ENCODE measurements around the gene HASPIN. TPM values are rescaled to one million over a fixed set of nuclear protein-coding genes. Genes with fewer than 3 reads are reported as not detected.

The HASPIN gene
- total and polyA plus RNA-seq, 7 experiments from 2014 or later = 0.28 to 18.5 (median 0.34) TPM; not detected in 1

DNA sequence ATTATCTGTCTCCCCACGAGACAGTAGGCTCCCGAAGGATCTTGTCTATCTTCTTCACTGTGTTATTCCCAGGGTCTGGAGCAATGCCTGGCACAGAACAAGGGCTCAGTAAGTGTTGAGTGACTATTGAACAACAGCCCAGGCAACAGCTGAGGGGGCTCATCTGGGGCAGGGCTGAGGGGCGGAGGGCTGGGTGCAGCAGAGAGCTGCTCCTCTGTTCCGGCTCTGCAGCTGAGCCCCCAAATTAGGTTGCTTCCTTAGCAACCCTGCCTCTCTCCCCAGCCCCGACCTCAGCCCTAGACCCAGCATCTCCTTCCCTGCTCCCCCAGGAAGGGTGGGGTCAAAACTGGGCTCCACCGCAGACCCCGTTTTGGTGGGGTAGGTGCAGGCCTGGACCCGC is 45.1 kb downstream of the HASPIN start:
- ATAC-seq (no peak), DNase-seq (no peak)
- Histone ChIP-seq H3K27me3 (ENCODE audit: control insufficient read depth in 2 of 2, insufficient read depth in 2 of 2, low read length in 2 of 2) (no peaks in the 10 kb centered on the region), H3K27ac (ENCODE audit: low read depth, low read length) (no peak overlapping the region), H3K4me1 (ENCODE audit: control insufficient read depth in 2 of 2, insufficient read depth in 2 of 2, low read length in 2 of 2) (peaks cover 22 to 75% of the 10 kb centered on the region in 2 donors), H3K4me3 (ENCODE audit: low read length) (no peak overlapping the region), H3K36me3 (ENCODE audit: control insufficient read depth in 2 of 3, insufficient read depth in 3 of 3, low read length in 3 of 3) (no peaks in the 10 kb centered on the region), H3K9me3 (ENCODE audit: control insufficient read depth in 2 of 3, low read length in 3 of 3) (no peaks in the 10 kb centered on the region)
- ChIA-PET POLR2A (no interaction called here), CTCF (no interaction called here)
- Mint-ChIP-seq H3K36me3 (peaks cover 0 to 10% (median 0%) of the 10 kb centered on the region in 5 donors), H3K27ac (peak overlapping the region in 8 of 9 donors; percentile 2 to 79 (median 52)), H3K4me1 (peaks cover 27 to 76% (median 57%) of the 10 kb centered on the region in 7 donors), H3K27me3 (peaks cover 0 to 5% (median 0%) of the 10 kb centered on the region in 5 donors), H3K9me3 (peaks cover 0 to 8% (median 0%) of the 10 kb centered on the region in 11 donors), H3K4me3 (peak overlapping the region in 4 of 10 donors; percentile 0 to 33 (median 22))
- intact Hi-C loops (cut with micrococcal nuclease) = no loop called here

DNA sequence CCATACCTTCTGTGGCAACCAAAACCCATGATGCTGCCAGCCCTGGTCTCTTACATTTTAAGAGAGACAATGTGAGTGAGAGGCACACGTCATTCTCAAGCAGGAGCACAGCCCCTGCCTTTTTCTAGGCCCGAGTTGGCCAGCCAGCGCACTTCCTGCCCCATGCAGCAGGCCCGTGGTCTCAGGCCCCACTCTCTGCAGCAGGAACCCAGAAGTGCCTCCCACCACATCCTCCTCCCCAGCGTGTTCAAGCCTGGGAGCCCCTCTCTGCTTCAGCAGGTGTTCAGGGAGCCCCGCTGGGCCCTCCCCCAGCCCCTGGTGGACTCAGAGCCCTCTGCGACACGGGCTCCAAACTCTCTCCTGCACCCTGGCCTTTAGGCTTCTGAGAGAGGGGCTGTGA is 46.8 kb downstream of the HASPIN start:
- peak; percentile 70 for ATAC-seq

GRCh38 chr17:3771140-3771539 is 47.4 kb downstream of the HASPIN start:
- H3K27ac ChIP-seq (ENCODE audit: low read depth, low read length) = no peak overlapping the region
- Mint-ChIP-seq H3K4me1 (peaks cover 18 to 57% (median 38%) of the 10 kb centered on the region in 7 donors), H3K36me3 (peaks cover 0 to 8% (median 0%) of the 10 kb centered on the region in 5 donors), H3K9me3 (peaks cover 0 to 8% (median 0%) of the 10 kb centered on the region in 11 donors), H3K27ac (peak overlapping the region in 8 of 9 donors; percentile 46 to 90 (median 64)), H3K27me3 (peaks cover 0 to 5% (median 0%) of the 10 kb centered on the region in 5 donors), H3K4me3 (peak overlapping the region in 7 of 10 donors; percentile 0 to 49 (median 22))
- DNase-seq (peak in 2 of 9 donors; percentile 30 to 76), ATAC-seq (peak; percentile 57)
- no peaks in the 10 kb centered on the region for H3K9me3 ChIP-seq (ENCODE audit: control insufficient read depth in 2 of 3, low read length in 3 of 3)
- H3K27me3 ChIP-seq (ENCODE audit: control insufficient read depth in 2 of 2, insufficient read depth in 2 of 2, low read length in 2 of 2) = no peaks in the 10 kb centered on the region
- intact Hi-C loops (cut with micrococcal nuclease) = loop anchor here in 1 of 2 donors (5.0 kb wide), 1 partner anchor 34 kb away; no protein-coding TSS in a partner anchor
- POLR2A ChIA-PET = interaction anchor here (0.9 kb wide), 1 partner anchor 18 kb away, joined by 6 read pairs; no protein-coding TSS in a partner anchor
- peaks cover 10 to 56% of the 10 kb centered on the region in 2 donors for H3K4me1 ChIP-seq (ENCODE audit: control insufficient read depth in 2 of 2, insufficient read depth in 2 of 2, low read length in 2 of 2)
- H3K4me3 ChIP-seq (ENCODE audit: low read length) = no peak overlapping the region
- no peaks in the 10 kb centered on the region for H3K36me3 ChIP-seq (ENCODE audit: control insufficient read depth in 2 of 3, insufficient read depth in 3 of 3, low read length in 3 of 3)
- CTCF ChIA-PET = interaction anchor here (0.6 to 2.1 kb wide), 5 partner anchors 33 to 63 kb away, joined by 3 to 7 read pairs (median 3); no protein-coding TSS in a partner anchor

More for the DNA sequence above, 46.8 kb downstream of the HASPIN start:
- no peaks in the 10 kb centered on the region for H3K9me3 ChIP-seq (ENCODE audit: control insufficient read depth in 2 of 3, low read length in 3 of 3)
- H3K27ac Mint-ChIP-seq = peak overlapping the region in 5 of 9 donors; percentile 5 to 90 (median 59)
- H3K4me1 ChIP-seq (ENCODE audit: control insufficient read depth in 2 of 2, insufficient read depth in 2 of 2, low read length in 2 of 2) = peaks cover 17 to 63% of the 10 kb centered on the region in 2 donors
- H3K4me3 ChIP-seq (ENCODE audit: low read length) = no peak overlapping the region
- intact Hi-C loops (cut with micrococcal nuclease) = loop anchor here in 1 of 2 donors (5.0 kb wide), 1 partner anchor 33 kb away; no protein-coding TSS in a partner anchor
- ChIA-PET POLR2A (interaction anchor here (0.9 kb wide), 1 partner anchor 17 kb away, joined by 6 read pairs; no protein-coding TSS in a partner anchor), CTCF (interaction anchor here (0.9 to 1.1 kb wide), 2 partner anchors 15 to 50 kb away, joined by 3 read pairs; no protein-coding TSS in a partner anchor)
- H3K27me3 Mint-ChIP-seq = peaks cover 0 to 5% (median 0%) of the 10 kb centered on the region in 5 donors
- H3K4me3 Mint-ChIP-seq = peak overlapping the region in 1 of 10 donors; percentile 6
- peaks cover 0 to 10% (median 0%) of the 10 kb centered on the region in 5 donors for H3K36me3 Mint-ChIP-seq
- H3K27ac ChIP-seq (ENCODE audit: low read depth, low read length) = no peak overlapping the region
- no peaks in the 10 kb centered on the region for H3K27me3 ChIP-seq (ENCODE audit: control insufficient read depth in 2 of 2, insufficient read depth in 2 of 2, low read length in 2 of 2)
- peaks cover 24 to 63% (median 44%) of the 10 kb centered on the region in 7 donors for H3K4me1 Mint-ChIP-seq
- no peaks in the 10 kb centered on the region for H3K36me3 ChIP-seq (ENCODE audit: control insufficient read depth in 2 of 3, insufficient read depth in 3 of 3, low read length in 3 of 3)
- peaks cover 0 to 8% (median 0%) of the 10 kb centered on the region in 11 donors for H3K9me3 Mint-ChIP-seq
- DNase-seq = peak in 1 of 9 donors; percentile 34

DNA sequence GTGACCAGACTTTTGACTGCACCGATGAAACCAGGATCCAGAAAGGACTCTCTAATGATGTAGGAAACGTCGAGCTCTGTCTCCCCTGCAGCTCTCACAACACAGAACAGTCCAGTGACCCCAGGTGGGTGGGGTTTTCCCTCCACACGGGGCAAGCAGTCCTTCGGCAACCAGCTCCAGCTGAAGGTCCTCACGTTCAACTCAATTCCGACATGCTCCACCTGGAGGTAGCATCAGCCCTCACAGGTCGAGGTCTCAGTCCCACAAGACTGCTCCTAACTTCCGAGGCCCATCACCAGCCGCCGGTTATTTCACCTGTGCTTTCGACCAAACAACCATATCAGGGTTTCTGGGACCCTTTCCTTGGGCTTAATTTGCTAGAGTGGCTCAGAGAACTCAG is 49.1 kb downstream of the HASPIN start:
- no peaks in the 10 kb centered on the region for H3K9me3 ChIP-seq (ENCODE audit: control insufficient read depth in 2 of 3, low read length in 3 of 3)
- peaks cover 0 to 4% (median 0%) of the 10 kb centered on the region in 11 donors for H3K9me3 Mint-ChIP-seq
- H3K36me3 ChIP-seq (ENCODE audit: control insufficient read depth in 2 of 3, insufficient read depth in 3 of 3, low read length in 3 of 3) = no peaks in the 10 kb centered on the region
- peaks cover 10 to 43% (median 28%) of the 10 kb centered on the region in 7 donors for H3K4me1 Mint-ChIP-seq
- H3K27ac ChIP-seq (ENCODE audit: low read depth, low read length) = no peak overlapping the region
- ChIA-PET POLR2A (interaction anchor here (1.0 kb wide), 1 partner anchor 17 kb away, joined by 3 read pairs; no protein-coding TSS in a partner anchor), CTCF (interaction anchor here (2.1 kb wide), 1 partner anchor 34 kb away, joined by 7 read pairs; no protein-coding TSS in a partner anchor)
- intact Hi-C loops (cut with micrococcal nuclease) = loop anchor here in 1 of 2 donors (5.0 kb wide), 1 partner anchor 35 kb away; no protein-coding TSS in a partner anchor
- H3K27ac Mint-ChIP-seq = no peak overlapping the region
- H3K4me1 ChIP-seq (ENCODE audit: control insufficient read depth in 2 of 2, insufficient read depth in 2 of 2, low read length in 2 of 2) = peaks cover 8 to 42% of the 10 kb centered on the region in 2 donors
- H3K4me3 Mint-ChIP-seq = peak overlapping the region in 2 of 10 donors; percentile 14 to 23
- peaks cover 0 to 3% (median 0%) of the 10 kb centered on the region in 5 donors for H3K36me3 Mint-ChIP-seq
- ATAC-seq = no peak
- no peak overlapping the region for H3K4me3 ChIP-seq (ENCODE audit: low read length)
- no peak for DNase-seq
- peaks cover 0 to 5% (median 0%) of the 10 kb centered on the region in 5 donors for H3K27me3 Mint-ChIP-seq
- no peaks in the 10 kb centered on the region for H3K27me3 ChIP-seq (ENCODE audit: control insufficient read depth in 2 of 2, insufficient read depth in 2 of 2, low read length in 2 of 2)

DNA sequence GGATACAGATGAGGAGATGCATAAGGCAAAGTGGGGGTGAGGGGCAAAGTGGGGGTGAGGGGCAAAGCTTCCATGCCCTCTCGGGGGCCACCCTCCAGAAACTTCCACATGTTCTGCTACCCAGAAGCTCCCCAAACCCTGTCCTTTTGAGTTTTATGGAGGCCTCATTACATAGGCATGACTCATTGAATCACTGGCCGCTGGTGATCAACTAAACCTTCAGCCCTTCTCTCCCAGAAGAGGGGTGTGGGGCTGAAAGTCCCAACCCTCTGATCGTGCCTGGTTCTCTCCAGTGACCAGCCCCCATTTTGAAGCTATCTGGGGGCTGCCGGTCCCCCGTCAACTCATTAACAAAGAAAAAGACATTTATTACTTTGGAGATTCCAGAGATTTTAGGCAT is 49.8 kb downstream of the HASPIN start:
- intact Hi-C loops (cut with micrococcal nuclease) = loop anchor here in 1 of 2 donors (5.0 kb wide), 1 partner anchor 36 kb away; no protein-coding TSS in a partner anchor
- no peak overlapping the region for H3K4me3 ChIP-seq (ENCODE audit: low read length)
- no peak overlapping the region for H3K27ac ChIP-seq (ENCODE audit: low read depth, low read length)
- Mint-ChIP-seq H3K27me3 (peaks cover 0 to 5% (median 0%) of the 10 kb centered on the region in 5 donors), H3K27ac (no peak overlapping the region), H3K4me1 (peaks cover 10 to 38% (median 25%) of the 10 kb centered on the region in 7 donors), H3K9me3 (peaks cover 0 to 1% (median 0%) of the 10 kb centered on the region in 11 donors), H3K36me3 (peaks cover 0 to 2% (median 0%) of the 10 kb centered on the region in 5 donors), H3K4me3 (no peak overlapping the region)
- ChIA-PET POLR2A (interaction anchor here (1.0 kb wide), 1 partner anchor 16 kb away, joined by 3 read pairs; no protein-coding TSS in a partner anchor), CTCF (no interaction called here)
- H3K36me3 ChIP-seq (ENCODE audit: control insufficient read depth in 2 of 3, insufficient read depth in 3 of 3, low read length in 3 of 3) = no peaks in the 10 kb centered on the region
- DNase-seq (no peak), ATAC-seq (no peak)
- H3K4me1 ChIP-seq (ENCODE audit: control insufficient read depth in 2 of 2, insufficient read depth in 2 of 2, low read length in 2 of 2) = peaks cover 8 to 36% of the 10 kb centered on the region in 2 donors
- H3K27me3 ChIP-seq (ENCODE audit: control insufficient read depth in 2 of 2, insufficient read depth in 2 of 2, low read length in 2 of 2) = no peaks in the 10 kb centered on the region
- H3K9me3 ChIP-seq (ENCODE audit: control insufficient read depth in 2 of 3, low read length in 3 of 3) = no peaks in the 10 kb centered on the region

DNA sequence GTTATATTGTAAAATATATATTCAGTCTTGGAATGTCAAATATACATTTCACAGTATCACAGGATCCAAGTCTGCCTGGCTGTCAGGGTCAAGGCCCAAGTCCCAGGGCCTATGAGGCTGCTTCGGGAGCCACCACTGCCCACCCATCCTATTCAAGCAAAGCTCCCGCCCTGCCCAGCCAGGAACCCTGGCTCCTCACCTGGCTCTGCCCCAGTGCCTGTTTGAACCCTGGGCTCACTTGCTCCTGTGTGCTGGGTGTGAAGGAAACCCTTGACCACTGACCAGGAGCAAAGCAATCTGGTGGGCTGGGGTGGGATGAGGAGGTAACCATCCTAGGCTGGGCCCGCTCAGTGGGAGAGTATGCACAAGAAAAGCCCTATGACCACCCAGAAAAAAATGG is 50.3 kb downstream of the HASPIN start:
- ATAC-seq = no peak
- H3K36me3 Mint-ChIP-seq = no peaks in the 10 kb centered on the region
- no peak overlapping the region for H3K4me3 Mint-ChIP-seq

More for the DNA sequence above, 50.3 kb downstream of the HASPIN start:
- no peak for DNase-seq
- intact Hi-C loops (cut with micrococcal nuclease) = loop anchor here in 1 of 2 donors (5.0 kb wide), 1 partner anchor 37 kb away; no protein-coding TSS in a partner anchor
- H3K4me1 ChIP-seq (ENCODE audit: control insufficient read depth in 2 of 2, insufficient read depth in 2 of 2, low read length in 2 of 2) = peaks cover 8 to 31% of the 10 kb centered on the region in 2 donors
- H3K27me3 ChIP-seq (ENCODE audit: control insufficient read depth in 2 of 2, insufficient read depth in 2 of 2, low read length in 2 of 2) = no peaks in the 10 kb centered on the region
- no peaks in the 10 kb centered on the region for H3K9me3 Mint-ChIP-seq
- ChIA-PET CTCF (interaction anchor here (0.7 kb wide), 1 partner anchor 777 kb away, joined by 4 read pairs; no protein-coding TSS in a partner anchor), POLR2A (no interaction called here)
- H3K36me3 ChIP-seq (ENCODE audit: control insufficient read depth in 2 of 3, insufficient read depth in 3 of 3, low read length in 3 of 3) = no peaks in the 10 kb centered on the region
- peak overlapping the region in 1 of 9 donors; percentile 14 for H3K27ac Mint-ChIP-seq
- H3K27ac ChIP-seq (ENCODE audit: low read depth, low read length) = no peak overlapping the region
- peaks cover 7 to 33% (median 22%) of the 10 kb centered on the region in 7 donors for H3K4me1 Mint-ChIP-seq
- peaks cover 0 to 5% (median 0%) of the 10 kb centered on the region in 5 donors for H3K27me3 Mint-ChIP-seq
- H3K9me3 ChIP-seq (ENCODE audit: control insufficient read depth in 2 of 3, low read length in 3 of 3) = no peaks in the 10 kb centered on the region
- H3K4me3 ChIP-seq (ENCODE audit: low read length) = no peak overlapping the region
